ENCODE results near the gene ATG14.
"Not testable (repeated sequence)": the region's sequence is repeated elsewhere in the genome, so short reads cannot be mapped to it uniquely, and the experiment has no call there.

The ATG14 gene, protein sequence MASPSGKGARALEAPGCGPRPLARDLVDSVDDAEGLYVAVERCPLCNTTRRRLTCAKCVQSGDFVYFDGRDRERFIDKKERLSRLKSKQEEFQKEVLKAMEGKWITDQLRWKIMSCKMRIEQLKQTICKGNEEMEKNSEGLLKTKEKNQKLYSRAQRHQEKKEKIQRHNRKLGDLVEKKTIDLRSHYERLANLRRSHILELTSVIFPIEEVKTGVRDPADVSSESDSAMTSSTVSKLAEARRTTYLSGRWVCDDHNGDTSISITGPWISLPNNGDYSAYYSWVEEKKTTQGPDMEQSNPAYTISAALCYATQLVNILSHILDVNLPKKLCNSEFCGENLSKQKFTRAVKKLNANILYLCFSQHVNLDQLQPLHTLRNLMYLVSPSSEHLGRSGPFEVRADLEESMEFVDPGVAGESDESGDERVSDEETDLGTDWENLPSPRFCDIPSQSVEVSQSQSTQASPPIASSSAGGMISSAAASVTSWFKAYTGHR

DNA sequence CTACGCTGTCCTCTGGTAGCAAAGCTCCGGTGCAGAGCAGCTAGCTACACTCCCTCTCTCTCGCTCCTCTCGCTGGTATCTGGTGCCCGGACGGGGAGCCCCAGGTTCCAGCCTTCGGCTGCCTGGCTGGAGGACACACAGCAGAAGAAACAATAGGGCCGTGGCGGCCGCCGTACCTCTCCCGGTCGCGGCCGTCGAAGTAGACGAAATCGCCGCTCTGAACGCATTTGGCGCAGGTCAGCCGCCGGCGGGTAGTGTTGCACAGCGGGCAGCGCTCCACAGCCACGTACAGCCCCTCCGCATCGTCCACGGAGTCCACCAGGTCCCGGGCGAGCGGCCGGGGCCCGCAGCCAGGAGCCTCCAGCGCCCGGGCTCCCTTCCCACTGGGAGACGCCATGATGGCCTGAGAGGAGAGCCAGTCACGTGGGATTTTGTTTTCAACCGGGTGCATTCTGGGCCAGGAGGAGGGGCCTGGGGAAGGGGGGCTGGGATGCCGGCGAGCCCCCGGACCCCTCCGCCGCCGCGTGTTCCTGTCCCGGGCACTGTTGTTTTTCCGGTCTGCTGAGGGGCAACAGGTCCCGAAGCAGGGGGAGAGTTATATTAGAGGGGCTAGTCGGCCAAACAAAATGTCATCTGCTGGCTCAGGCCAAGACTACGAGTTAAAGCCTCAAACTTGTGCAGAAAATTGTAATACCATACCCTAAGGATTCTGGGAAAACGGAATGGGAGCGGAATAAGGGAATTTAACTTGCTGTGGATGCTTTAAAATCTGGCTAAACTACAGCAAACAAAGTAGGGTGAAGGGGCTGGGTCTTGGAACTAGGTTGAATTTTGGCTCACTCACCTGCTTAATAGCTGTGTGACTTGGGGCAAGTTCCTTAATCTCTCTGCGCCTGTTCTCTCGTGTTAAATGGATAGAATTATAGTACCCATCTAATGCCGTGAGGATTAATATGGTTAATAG, at the start of gene ATG14:
ATG14 (minus strand) TSS at position 405 of the 964 bp plus-strand sequence; CDS start at position 397, 8 bp downstream.
- peak; percentile 53 for DNase-seq (ENCODE audit: low read depth)

DNA sequence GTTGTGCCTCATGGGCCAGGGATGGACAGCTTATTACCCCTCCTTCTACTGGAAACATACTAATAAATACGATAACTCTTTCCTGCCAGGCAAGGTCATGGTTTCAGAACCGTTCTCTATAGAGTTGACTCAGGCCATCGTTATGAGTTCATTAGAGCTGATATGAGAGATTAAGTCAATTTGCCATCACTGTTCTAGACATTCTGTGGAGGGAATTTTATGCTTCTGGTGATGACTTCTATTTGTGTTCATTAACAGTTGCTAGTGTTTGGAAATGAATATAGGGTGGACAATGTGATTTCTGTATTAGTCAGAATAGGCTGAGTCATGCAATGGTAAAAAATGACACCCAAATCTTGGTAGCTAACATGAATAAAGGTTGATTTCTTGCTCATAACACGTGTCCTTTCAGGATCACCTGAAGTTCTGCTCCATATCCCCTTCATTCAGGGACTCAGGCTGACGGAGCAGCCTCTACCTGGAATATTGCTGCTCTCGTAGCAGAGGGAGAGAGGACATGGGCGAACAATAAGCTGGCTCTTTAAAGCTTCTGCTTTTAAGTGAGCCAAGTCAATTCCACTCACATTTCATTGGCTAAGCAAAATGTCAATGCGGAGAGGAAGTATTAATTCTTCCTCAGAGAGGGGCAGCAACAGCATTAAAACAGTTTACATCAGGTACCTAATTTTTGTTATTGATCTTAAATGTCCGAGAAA, 47.3 kb upstream of the ATG14 start:
- no peak for DNase-seq (ENCODE audit: low read depth)

DNA sequence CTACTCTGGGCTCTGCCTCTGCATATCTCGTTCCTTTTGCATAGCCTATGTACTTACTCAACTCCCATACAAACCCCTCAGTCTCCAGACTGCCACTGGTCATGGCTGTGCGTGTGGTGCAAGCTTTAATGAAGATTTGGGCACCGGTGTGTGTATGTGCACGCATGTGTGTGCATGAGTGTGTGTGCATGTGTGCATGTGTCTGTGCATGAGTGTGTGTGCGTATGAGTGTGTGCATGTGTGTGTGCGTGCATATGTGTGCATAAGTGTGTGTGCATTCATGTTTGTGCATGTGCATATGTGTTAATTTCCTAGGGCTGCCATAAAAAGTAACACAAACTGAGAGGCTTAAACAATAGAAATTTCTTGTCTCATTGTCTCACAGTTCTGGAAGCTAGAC, 45.9 kb upstream of the ATG14 start:
- DNase-seq (ENCODE audit: low read depth), result no peak

DNA sequence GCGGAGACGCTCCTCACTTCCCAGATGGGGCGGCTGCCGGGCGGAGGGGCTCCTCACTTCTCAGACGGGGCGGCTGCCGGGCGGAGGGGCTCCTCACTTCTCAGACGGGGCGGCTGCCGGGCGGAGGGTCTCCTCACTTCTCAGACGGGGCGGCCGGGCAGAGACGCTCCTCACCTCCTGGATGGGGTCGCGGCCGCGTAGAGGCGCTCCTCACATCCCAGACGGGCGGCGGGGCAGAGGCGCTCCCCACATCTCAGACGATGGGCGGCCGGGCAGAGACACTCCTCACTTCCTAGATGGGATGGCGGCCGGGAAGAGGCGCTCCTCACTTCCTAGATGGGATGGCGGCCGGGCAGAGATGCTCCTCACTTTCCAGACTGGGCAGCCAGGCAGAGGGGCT, 44.8 kb upstream of the ATG14 start:
- not testable (repeated sequence) for DNase-seq (ENCODE audit: low read depth)

DNA sequence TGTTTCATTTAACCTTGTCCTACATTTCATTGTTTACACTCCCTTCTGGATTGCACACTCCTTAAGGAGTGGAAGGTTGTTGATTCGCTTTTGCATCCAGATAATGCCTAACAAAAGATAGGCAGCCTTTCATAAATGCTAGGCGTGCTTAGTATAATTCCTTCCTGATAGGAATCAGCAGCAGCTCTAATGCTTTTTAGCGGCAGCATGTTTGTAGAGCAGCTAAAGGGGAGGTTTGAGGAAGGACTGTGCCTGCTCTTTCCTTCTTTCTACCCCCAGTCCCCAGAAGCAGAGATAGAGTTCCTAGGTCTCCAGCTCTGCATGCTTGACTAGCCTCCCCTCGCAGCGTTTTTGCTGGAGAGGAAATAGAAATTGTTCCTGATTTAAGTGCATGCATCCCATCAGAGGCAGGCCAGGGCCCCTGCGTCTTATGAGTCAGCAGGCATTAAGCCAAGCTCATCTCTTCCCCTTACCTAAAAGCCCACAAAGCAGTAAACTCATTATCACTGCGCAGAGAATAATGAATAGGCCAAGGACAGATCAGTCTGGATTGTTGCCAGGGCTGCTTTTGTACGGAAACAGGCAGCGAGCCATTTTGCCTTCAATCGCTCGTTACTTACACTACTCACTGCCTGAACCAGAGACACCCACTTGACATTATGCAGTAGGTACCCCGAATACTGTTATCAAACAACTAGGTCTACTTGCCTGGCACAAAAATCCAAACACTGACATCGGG, 42.8 kb upstream of the ATG14 start:
- DNase-seq (ENCODE audit: low read depth), result no peak

DNA sequence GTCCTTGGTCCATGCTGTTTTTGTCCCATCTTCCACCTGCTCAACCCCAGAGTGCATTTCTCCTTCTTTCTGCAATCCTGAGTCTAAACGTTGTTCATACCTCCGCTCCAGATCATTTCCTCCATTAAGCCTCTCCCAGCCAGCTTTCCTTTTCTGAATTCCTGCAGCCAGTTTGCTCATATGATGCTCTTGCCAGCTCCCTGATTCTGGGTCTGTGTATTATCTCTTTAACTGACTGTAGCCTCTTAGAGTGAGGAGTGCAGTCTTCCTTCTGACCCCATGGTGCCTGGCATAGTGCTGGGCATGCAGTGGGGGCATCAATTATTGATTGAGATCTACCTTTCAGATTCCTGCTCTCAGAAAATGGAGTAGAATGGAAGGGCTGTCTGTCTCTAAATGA, 40.3 kb upstream of the ATG14 start:
- no peak for DNase-seq (ENCODE audit: low read depth)

DNA sequence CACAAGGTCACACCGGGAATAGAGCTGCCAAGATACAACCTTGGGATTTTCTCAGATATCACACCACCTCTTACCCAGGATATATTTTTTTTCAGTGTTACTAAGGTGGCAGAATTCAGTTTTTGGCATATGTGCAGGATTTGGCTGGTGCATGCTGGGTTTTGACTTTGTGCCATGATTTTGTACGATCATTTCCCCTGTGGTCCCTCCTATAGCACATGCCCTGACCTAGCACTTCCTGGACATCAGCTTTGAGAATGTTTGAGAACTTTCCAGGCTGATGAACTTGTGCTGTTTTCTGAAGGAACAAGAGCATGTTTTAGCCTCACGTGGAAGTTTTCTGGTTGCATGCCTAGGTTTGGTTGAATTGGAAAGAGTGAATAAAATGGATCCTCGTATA, 39.8 kb upstream of the ATG14 start:
- no peak for DNase-seq (ENCODE audit: low read depth)

DNA sequence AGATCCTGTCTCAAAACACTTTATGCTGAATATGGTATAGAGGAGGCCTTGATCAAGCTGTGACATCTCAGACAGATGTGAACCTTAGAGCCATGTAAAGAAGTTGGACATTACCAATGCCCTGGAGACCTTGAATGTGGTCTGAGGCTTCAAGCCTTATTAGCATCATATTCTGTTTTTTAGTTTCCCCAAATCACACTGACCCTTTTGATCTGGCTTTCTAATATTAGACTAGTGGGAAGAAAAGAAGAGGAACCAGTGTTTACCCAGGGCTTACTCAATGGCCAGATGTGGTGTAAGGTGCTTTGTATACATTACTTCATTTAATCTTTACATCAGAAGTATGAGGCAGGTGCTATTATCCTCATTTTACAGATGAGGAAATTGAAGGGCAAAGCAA, 39.4 kb upstream of the ATG14 start:
- DNase-seq (ENCODE audit: low read depth), result no peak

DNA sequence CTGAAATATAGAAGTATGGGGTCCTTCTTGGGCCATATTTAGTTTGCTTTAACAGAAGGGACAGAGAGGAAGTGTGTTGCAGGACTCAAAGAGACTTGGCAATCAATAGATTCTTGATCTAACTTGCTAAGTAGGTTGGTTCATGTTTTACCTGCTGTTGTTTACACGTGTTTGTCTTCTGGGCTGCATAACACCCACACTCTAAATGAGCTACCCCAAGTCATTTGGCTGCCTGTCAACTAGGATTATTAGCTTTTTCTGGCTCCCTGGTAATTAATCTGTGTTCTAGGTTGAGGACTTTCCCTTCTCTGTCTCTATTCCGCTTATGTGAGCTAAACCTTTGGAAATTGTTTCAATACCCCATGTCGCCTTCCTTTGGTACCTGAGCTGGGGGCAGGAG, 38.9 kb upstream of the ATG14 start:
- DNase-seq (ENCODE audit: low read depth), result no peak

DNA sequence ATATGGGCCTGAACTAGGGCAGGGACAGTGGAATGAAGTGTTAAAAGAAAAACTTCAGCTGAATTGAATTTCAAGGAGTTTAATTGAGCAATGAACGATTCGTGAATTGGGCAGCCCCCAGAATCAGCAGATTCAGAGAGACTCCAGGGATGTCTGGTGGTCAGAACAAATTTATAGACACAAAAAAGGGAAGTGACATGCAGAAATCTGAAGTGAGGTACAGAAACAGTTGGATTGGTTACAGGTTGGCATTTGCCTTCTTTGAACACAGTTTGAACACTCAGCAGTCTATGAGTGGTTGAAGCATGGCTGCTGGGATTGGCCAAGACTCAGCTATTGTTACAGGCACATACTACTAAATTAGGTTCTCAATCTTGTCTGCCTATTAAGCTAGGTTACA, 38.5 kb upstream of the ATG14 start:
- DNase-seq (ENCODE audit: low read depth), result no peak

DNA sequence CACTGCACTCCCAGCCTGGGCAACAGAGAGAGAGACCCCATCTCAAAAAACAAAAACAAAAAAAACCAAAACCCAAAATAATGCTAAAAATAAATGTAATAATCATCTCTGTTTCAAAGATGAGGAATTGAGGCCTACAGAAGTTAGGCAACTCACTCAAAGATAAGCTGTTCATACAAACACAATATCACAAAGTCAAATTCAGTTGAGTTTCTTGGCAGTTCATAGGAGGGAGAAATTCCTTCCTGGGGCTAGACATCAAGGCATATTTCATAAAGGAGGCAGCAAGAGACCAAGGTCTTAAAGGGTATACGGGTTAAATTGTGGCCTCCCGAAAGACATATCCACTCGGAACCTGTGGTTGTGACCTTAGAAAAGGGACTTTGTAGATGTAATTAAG, 37.5 kb upstream of the ATG14 start:
- no peak for DNase-seq (ENCODE audit: low read depth)

DNA sequence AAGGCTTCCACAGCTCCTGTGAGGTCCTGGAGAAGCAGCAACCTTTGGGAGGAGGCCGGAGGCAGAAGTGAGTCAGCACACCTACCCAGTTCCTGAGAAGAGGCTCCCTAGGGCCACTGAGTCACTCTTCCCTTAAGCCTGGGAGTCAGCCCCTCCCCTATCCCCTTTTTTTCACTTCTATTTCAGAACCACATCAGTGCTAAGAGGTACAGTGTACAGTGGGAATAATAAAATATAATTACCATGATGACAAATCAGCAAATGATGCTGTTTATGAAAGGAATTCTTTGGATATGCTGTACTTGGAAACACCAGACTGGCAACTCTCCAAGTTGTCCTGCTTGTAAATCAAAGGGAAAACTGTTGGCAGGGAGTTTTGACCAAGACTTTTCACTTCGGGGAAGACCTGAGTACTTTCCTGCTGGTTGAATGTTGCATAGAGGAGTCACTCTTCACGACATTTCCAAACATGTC, 36.5 kb upstream of the ATG14 start:
- no peak for DNase-seq (ENCODE audit: low read depth)

DNA sequence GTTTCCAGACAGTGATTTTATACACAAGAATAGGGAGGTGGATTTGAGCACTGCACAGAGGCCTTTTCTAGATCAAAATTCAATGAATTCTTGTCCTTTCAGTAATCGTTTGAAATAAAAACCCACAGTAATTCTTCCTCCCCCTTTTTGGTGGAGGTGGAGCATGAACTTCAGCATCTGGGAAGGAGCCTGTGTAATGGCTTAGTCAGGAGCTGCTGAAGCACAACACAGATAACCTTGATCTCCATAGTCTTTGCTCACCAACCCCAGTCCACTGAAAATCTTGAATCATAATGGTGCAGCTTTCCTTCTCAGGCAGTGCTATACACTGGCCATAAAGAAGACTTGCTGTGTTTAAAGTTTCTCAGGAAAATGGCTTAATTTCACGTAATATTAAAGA, 35.2 kb upstream of the ATG14 start:
- no peak for DNase-seq (ENCODE audit: low read depth)

DNA sequence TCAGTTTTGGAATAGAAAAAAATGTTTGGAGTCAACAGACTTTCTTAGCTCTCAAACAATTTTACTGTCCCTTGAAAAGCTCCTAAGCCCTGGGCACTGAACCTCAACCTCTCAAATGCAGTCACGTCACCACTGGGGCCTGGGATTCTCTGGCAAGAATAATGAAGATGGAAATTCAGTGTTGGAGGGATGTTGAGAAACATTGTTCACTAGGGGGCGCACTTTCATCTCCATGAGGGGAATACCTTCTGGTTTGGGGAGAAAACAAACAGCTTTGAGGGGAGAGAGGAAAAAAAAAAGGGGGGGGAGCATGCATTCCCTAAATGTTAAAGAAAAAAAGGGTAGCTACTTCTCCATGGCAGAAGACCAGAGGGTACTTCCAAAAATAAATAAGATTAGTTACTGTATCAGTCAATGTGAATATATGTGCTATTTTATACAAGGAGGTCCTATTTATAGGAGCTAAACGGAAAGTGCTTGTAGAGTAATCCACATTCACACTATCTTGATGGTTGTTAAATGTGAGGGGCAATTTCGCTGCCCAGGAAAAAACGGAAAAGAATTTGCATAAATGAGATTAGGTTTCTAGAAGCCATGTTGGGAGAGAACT, 34.6 kb upstream of the ATG14 start:
- peak; percentile 12 for DNase-seq (ENCODE audit: low read depth)

DNA sequence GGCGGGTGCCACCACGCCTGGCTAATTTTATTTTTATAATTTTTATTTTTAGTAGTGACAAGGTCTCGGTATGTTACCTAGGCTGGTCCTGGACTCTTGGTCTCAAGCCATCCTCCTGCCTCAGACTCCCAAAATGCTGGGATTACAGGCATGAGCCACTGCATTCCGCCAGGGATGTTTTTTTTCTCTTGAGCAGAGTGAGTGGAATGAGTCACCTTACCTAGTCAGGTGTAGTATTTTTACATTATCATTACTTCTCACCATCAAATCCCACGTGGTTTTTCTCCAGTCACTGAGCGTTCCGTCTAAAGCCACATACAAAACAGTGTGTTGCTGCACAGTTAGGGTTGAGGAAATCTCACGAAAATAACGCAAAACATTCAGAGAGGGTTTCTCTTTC, 29.7 kb upstream of the ATG14 start:
- no peak for DNase-seq (ENCODE audit: low read depth)

DNA sequence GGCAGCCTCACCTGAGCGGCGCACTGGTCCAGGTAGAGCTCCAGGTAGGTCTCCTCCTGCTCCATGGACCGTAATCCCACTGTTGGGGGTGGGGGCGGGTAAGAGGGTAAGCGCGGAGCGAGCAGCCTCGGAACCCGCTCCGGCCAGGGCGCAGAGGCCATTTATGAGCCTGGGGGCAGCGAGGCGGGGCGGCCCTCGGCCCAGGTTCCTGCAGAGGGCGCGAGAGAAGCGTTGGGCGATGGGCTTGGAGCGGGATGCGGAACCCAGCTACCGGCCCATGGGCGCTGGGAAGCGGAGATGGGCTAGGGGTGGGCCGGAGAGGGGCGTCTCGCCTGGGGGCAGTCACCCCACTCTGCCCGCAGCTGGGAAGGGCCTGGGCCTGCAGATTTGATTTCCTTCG, 28.8 kb upstream of the ATG14 start, which contains the start of gene TBPL2:
TBPL2 (minus strand) TSS at position 232 of the 400 bp plus-strand sequence; CDS start at position 65, 167 bp downstream.
- no peak for DNase-seq (ENCODE audit: low read depth)

DNA sequence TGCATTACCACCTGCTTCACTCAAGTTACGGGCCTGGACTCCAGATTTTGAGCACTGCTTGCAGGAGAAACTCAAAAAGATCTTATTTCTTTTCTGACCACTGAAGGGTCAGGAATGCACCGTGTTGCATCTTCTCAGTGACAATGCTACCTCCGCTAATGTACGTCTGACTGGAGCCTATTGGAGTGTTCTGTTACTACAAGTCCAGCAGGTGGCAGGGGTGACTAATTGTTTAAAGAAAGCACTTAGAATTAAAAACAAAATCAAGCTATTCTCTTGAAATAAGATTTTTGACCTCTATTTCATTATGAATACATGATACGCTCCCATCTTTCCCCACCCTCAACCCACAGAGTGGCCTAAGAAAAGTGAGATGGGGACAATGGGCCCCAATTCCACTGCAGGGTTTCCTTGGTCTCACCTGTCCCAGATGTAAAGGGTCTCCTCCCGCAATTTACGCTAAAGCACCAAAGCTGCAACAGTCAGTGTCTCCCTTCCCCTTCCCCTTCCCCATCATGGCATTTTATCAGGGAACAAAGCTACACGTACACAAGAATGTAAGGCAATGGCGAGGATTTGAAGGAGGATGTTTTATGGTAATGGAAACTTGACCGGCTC, 26.5 kb upstream of the ATG14 start:
- no peak for DNase-seq (ENCODE audit: low read depth)

DNA sequence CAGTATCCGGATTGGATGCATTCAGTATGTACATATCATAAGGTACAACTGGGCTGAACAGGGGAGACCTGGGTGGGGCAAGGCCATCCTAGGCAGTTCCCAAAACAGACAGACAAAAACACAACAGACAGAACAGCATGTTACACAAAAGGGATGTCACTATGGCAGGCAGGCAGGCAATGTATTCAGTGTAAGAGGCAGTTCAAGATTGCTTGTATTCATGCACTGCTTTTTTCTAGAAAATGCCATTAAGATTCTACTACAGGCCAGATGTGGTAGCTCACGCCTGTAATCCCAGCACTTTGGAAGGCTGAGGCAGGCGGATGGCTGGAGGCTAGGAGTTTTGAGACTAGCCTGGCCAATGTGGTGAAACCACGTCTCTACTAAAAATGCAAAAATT, 25.3 kb upstream of the ATG14 start:
- no peak for DNase-seq (ENCODE audit: low read depth)

DNA sequence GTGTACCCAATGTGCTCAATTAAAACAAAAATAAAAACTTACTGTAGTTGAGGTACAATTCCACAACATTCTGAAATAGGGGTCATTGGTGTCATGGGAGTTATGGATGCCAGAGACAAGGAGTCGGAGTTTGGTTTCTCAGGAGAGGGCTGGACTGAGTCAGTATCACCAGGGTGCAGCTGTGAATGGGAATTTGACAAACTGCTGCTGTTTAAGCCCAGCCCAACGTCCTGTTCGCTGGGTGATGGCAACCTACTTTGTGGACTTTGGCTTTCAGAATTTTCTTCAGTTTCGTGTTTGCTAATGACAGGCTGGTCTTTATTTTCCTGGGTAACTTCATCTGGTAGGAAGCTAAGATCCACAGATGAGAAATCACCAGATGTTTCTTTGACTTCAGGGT, 24.9 kb upstream of the ATG14 start:
- DNase-seq (ENCODE audit: low read depth), result no peak

DNA sequence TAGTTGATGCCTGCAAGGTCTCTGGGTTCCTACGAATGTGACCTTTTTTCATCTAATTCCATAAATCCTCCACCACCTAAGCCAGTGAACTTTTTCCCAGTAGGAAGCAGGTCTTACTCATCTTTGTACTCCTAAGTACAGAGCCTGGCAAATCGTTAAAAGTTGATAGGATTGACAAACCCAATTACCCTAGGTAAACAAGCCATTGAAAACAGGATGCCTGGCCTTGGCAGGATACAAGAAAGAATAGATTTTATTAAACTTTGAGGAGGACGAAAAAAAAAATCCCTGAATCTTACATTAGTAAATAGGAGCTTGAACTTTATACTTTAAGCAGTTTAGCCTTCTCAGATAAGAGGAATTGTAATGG, 23.2 kb upstream of the ATG14 start:
- DNase-seq (ENCODE audit: low read depth), result no peak

All from T-helper 22 cell (primary cell).